GM19193 (cell line): ENCODE results near the gene RPS19BP1.

Experiments
- POLR2A ChIP-seq: IDR thresholded peaks from 4 replicates; pipeline ENCODE4 v1.6.1; 2011; ENCODE audit not compliant: insufficient read depth, insufficient read length; ENCODE audit errors: extremely low read depth

RPS19BP1 gene

GRCh38 chr22:39526736-39527171 lies 5.8 kb downstream of the RPS19BP1 start:
- TF ChIP-seq POLR2A, result peak; percentile 38

- TF ChIP-seq POLR2A, result no peak
Observed at GRCh38 chr22:39525658-39525975, 6.9 kb downstream of the RPS19BP1 start.

GRCh38 chr22:39524753-39525657 lies 7.5 kb downstream of the RPS19BP1 start:
- TF ChIP-seq POLR2A, result peak; percentile 35

GRCh38 chr22:39524089-39524752 lies 8.3 kb downstream of the RPS19BP1 start:
- peak; percentile 51 for TF ChIP-seq POLR2A

GRCh38 chr22:39522567-39523300 lies 9.8 kb downstream of the RPS19BP1 start:
- peak; percentile 68 for TF ChIP-seq POLR2A

GRCh38 chr22:39520226-39521105 lies 12.1 kb downstream of the RPS19BP1 start, which contains the start of gene ATF4:
Gene ATF4, plus strand, starts transcription at chr22:39520562. Its CDS starts 884 bp downstream, at chr22:39521446.
- peak; percentile 99 for TF ChIP-seq POLR2A

- peak; percentile 48 for TF ChIP-seq POLR2A
Observed at GRCh38 chr22:39519681-39520225, 12.8 kb downstream of the RPS19BP1 start.

- TF ChIP-seq POLR2A, result no peak
Observed at GRCh38 chr22:39518996-39519680, 13.4 kb downstream of the RPS19BP1 start.

- TF ChIP-seq POLR2A, result no peak
Observed at GRCh38 chr22:39518144-39518786, 14.3 kb downstream of the RPS19BP1 start.

GRCh38 chr22:39517470-39517869 lies 15.1 kb downstream of the RPS19BP1 start:
- no peak for TF ChIP-seq POLR2A

- no peak for TF ChIP-seq POLR2A
Observed at GRCh38 chr22:39515266-39516050, 17.1 kb downstream of the RPS19BP1 start.

- no peak for TF ChIP-seq POLR2A
Observed at GRCh38 chr22:39514373-39514973, 18.1 kb downstream of the RPS19BP1 start.
